ENCODE data around the gene CPNE4. TPM values are rescaled to one million over a fixed set of nuclear protein-coding genes. Genes with fewer than 3 reads are reported as not detected.
"Not testable (repeated sequence)": the region's sequence is repeated elsewhere in the genome, so short reads cannot be mapped to it uniquely, and the experiment has no call there.

Gene CPNE4
- total RNA-seq, 4 donors from 2014 or later = 0.79 TPM; not detected in 3

GRCh38 chr3:132064114-132064513 is 29.3 kb upstream of the CPNE4 start:
- DNase-seq (ENCODE audit: low spot score) = no peak
- no peak for TF ChIP-seq CTCF (IDR thresholded peaks at IDR 0.05)
- ATAC-seq (ENCODE audit: low FRiP score) = no peak

- TF ChIP-seq CTCF (IDR thresholded peaks at IDR 0.05) = no peak
- DNase-seq (ENCODE audit: low spot score) (no peak), ATAC-seq (ENCODE audit: low FRiP score) (no peak)
These were observed 27.7 kb upstream of the CPNE4 start for GRCh38 chr3:132062535-132062934.

GRCh38 chr3:132055872-132056271 is 21.1 kb upstream of the CPNE4 start:
- DNase-seq (ENCODE audit: low spot score) = no peak
- ATAC-seq (ENCODE audit: low FRiP score) = no peak
- TF ChIP-seq CTCF (IDR thresholded peaks at IDR 0.05) = no peak

- no peak for TF ChIP-seq CTCF (IDR thresholded peaks at IDR 0.05)
- ATAC-seq (ENCODE audit: low FRiP score) (no peak), DNase-seq (ENCODE audit: low spot score) (no peak)
These were observed 12.4 kb upstream of the CPNE4 start for GRCh38 chr3:132047209-132047608.

- DNase-seq (ENCODE audit: low spot score); ATAC-seq (ENCODE audit: low FRiP score): not testable (repeated sequence)
These were observed 10.1 kb upstream of the CPNE4 start for GRCh38 chr3:132044874-132045273.

GRCh38 chr3:132042681-132043080 is 7.9 kb upstream of the CPNE4 start:
- ATAC-seq (ENCODE audit: low FRiP score) = no peak
- TF ChIP-seq CTCF (IDR thresholded peaks at IDR 0.05) = no peak
- DNase-seq (ENCODE audit: low spot score) = no peak

GRCh38 chr3:132038198-132038825 is 3.5 kb upstream of the CPNE4 start:
- ATAC-seq (ENCODE audit: low FRiP score) = no peak
- no peak for DNase-seq (ENCODE audit: low spot score)
- no peak for TF ChIP-seq CTCF (IDR thresholded peaks at IDR 0.05)
